ENCODE results near the gene GRIA4.

The GRIA4 gene

DNA sequence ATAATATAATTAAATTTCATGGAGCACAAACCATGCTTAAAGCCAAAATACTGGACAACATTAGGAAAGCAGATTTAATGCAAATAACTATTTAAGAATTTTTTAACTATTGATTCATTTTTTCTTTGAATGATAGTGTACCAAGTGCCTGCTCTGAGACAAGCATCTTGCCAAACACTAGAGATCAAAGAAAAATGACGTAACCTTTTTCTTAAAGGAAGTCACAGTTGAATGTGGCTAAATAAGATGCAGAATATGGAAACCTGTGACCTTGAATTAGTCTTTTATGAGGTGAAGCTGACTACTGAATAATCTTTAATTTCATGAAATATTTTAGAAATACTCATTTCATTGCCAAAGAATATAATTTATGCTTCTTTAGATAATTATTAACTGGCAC, 308.2 kb downstream of the GRIA4 start:
- no peak for DNase-seq (ENCODE audit: low read depth, low spot score)

DNA sequence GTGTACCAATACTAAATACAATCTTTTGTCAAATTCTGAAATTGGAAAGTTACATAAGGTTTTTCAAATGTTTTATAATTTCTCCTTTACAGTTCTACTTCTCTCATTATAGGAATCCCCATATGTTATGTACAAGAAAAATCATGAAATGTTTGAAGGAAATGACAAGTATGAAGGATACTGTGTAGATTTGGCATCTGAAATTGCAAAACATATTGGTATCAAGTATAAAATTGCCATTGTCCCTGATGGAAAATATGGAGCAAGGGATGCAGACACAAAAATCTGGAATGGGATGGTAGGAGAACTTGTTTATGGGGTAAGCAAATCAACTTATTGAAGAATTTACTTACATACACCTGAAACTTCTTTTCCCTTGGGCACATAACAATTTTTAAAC, 308.7 kb downstream of the GRIA4 start:
- no peak for DNase-seq (ENCODE audit: low read depth, low spot score)

- DNase-seq (ENCODE audit: low read depth, low spot score), result no peak
Observed at GRCh38 chr11:105923252-105923651, 313.4 kb downstream of the GRIA4 start.

GRCh38 chr11:105923807-105924206, 313.9 kb downstream of the GRIA4 start:
- no peak for DNase-seq (ENCODE audit: low read depth, low spot score)

- DNase-seq (ENCODE audit: low read depth, low spot score), result no peak
Observed at GRCh38 chr11:105929084-105929955, 319.4 kb downstream of the GRIA4 start.

GRCh38 chr11:105933695-105934094, 323.8 kb downstream of the GRIA4 start:
- DNase-seq (ENCODE audit: low read depth, low spot score), result no peak

DNA sequence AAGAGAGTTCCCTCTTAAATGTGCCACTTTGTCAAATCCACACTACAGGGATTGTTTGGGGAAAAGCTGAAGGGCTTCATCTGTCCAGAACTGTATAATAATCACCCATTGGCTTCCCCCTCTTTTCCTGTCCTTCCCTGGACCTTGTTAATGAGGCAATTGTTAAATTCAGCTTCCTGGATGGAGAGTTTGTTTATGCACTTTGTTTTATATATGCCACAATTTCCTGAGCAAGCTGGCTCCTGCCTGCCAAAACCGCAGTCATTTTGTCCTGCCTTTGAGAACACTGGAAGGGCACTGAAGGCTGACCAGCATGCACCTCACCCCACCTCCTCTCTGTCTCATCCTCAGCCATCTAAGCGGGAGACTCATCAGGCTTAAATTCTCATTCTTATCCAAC, 325.9 kb downstream of the GRIA4 start:
- DNase-seq (ENCODE audit: low read depth, low spot score), result no peak

- DNase-seq (ENCODE audit: low read depth, low spot score), result no peak
Observed at GRCh38 chr11:105937331-105937730, 327.5 kb downstream of the GRIA4 start.

DNA sequence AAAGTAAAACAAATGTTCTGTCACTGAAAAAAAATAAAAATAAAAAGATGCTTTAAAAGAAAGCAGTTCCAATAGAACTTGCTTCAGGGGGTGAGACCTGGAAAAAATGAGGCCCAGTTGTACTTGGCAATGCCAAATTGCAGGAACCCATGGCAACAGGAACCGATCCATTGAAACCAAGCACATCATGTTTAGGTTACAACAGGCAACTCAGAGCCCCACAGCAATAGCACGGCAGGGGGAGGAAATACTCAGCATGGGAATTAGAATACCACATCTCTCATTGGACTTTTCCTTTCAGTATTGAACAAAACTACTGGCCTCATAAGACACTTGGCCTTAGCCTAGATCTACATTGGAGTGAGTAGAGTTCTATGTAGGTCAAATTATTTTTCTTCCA, 327.9 kb downstream of the GRIA4 start:
- no peak for DNase-seq (ENCODE audit: low read depth, low spot score)

GRCh38 chr11:105942921-105943320, 333.0 kb downstream of the GRIA4 start:
- DNase-seq (ENCODE audit: low read depth, low spot score), result no peak

DNA sequence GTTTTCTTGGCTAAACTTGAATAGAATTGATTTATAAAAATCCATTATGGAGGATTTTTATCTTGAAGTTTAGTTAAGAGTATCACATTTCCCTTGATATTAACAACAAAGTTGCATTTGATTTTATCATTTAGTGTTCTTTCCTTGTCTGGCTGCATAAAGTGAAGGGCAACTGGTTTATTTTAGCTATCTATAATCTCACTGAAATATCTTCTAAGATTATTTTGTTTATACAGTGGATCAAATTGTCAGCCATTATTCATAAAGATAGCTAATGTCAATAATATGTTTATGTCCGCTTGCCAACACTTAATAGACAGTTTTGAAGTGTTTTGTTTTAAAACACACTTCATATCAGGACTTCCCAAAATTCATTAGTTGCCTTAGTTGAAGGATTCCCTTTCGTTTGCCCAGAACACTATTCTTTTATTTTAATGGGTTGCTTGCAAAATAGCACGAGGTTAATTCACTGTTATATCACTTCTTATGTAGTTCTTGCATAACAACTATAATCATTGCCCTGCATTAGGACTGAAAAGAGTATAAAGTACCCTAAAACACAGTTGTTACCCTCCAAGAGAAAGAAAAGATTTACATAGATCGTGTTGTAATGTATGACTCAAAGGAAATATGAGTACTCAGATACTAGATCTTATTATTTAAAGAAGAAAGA, 339.2 kb downstream of the GRIA4 start:
- no peak for DNase-seq (ENCODE audit: low read depth, low spot score)

GRCh38 chr11:105953886-105954285, 344.0 kb downstream of the GRIA4 start:
- DNase-seq (ENCODE audit: low read depth, low spot score), result no peak

GRCh38 chr11:105960252-105961245, 350.7 kb downstream of the GRIA4 start:
- DNase-seq (ENCODE audit: low read depth, low spot score), result no peak

DNA sequence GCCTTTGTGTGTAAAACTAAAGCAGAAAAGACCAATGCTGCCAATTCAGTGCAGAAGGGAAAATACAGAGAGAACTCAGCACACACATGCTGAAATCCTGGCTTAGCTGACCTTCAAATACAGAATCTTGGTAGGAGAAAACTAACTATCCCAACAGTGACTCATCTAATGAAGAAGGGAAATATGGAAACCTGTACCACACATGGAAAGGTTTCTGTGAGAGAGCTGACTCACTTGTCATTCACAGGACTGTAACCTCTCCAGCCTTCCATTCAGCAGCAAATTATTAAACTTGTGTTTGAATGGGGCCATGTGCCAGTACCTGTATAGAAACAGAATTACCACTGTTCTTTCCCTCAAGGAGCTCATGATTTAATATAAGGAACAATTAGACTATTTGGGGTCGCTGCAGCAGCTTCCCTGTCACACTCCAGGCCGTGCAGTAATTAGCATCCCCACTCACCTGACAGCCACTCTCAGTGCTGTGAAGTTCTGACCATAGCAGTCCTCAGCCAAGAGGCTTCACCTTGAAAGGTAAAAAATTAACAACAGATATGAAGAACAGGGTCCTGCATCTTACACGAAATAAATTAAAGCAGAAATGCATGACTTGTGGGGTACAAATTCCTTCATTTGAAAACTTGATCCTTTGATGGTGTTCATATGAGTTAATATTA, 358.3 kb downstream of the GRIA4 start:
- no peak for DNase-seq (ENCODE audit: low read depth, low spot score)

GRCh38 chr11:105969756-105970155, 359.9 kb downstream of the GRIA4 start:
- DNase-seq (ENCODE audit: low read depth, low spot score), result no peak

GRCh38 chr11:105975128-105975527, 365.3 kb downstream of the GRIA4 start:
- no peak for DNase-seq (ENCODE audit: low read depth, low spot score)

DNA sequence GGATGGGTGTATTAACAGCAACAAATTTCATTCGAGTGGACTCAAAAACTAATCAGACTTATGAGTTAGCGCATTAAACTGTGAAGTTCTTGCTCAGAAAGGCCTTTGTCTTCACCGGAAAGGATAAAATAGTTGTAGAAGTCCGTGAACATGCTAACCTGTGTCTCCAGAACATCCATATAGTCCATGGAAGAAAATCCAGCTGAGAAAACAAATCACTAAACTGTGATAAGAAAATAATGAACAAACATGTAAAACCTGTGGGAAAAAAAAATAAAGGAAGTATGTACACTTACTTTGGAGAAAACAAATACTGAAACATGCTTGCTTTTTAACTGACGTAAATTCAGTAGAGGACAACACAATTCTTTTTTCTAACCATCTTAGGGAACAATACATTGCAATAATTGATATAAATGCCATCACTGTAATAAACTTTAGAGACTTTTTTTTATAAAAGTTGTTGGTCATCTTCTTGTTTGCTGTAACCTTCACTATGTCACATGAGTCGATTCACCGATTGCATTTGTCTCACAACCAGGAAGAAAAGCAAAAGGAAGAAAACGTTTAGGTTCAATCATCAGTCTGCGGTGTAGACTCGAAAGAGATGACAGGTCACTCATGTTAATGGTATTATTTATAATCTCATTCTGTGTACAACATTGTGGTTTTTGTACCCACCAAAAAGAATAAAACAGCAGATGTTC, 370.3 kb downstream of the GRIA4 start:
- no peak for DNase-seq (ENCODE audit: low read depth, low spot score)

DNA sequence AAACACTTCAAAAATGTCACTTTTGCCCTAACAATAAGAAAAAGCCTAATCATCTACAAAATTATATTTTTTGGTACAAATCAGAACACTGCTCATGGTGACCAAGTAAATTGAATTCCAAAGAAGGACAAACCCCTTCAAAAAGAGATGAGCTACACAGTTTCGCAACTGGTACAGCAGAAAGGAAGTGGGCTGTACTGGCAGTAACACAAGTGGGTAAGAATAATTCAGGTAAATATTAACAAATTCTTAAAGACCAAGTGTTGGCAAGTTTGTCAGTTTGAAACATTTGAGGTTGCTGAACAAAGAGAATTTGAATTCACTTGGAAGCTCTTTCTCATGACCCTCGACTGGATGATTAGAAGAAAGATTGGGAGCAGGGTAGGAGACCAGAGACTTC, 376.7 kb downstream of the GRIA4 start:
- DNase-seq (ENCODE audit: low read depth, low spot score), result no peak

GRCh38 chr11:105988197-105988596, 378.3 kb downstream of the GRIA4 start:
- DNase-seq (ENCODE audit: low read depth, low spot score), result no peak

DNA sequence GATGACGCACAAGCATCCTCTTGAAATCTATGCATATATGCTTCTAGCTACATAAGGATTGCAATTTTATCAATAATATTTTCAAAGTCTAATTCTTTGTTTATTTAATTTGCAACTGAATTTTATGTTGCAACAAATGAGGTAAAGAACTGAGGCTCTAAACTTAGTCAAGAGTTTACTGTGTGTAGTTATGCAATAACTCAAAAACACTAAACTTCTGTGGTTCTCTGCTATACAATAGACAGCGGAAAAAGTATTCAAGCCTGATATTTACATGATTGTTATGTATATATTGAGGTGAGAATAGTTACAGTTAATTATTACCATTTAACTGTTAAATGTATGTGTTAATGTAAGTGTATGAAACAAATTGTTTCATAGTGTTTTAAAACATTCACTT, 379.3 kb downstream of the GRIA4 start:
- DNase-seq (ENCODE audit: low read depth, low spot score), result no peak

GRCh38 chr11:105991888-105992287, 382.0 kb downstream of the GRIA4 start:
- no peak for DNase-seq (ENCODE audit: low read depth, low spot score)
